Breast epithelium (tissue), 3 donors: ENCODE data around the gene IL24.

Experiments used
- POLR2AphosphoS5 ChIP-seq, 3 donors: sonication (generic); formaldehyde crosslinking; IDR thresholded peaks; one replicate each; pipeline ENCODE4 v1.6.1; 2017; ENCODE audit warnings: antibody characterized with exemption in 3 of 3
- TF ChIP-seq, protein P1 (sequence below), 3 donors: fragments of 450-650 bp; IDR thresholded peaks; one replicate each; pipeline ENCODE4 v1.5.1; 2016 to 2017; ENCODE audit warnings: antibody characterized with exemption in 3 of 3, mild to moderate bottlenecking in 3 of 3, moderate library complexity in 3 of 3

DNA sequence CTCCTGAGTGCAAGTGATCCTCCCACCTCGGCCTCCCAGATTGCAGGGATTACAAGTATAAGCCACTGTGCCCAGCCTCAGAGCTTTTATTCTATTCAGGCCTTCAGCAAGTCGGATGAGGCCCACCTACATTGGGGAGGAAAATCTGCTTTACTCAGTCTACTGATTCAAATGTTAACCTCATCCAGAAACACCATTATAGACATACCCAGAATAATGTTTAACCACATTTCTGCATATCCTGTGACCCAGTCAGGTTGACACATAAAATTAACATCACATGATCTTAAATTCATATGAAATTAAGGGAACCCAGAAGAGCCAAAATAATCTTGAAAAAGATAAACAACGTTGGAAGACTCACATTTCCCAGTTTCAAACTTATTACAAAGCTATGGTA lies 16.9 kb upstream of the IL24 start:
- TF ChIP-seq, protein P1, sequence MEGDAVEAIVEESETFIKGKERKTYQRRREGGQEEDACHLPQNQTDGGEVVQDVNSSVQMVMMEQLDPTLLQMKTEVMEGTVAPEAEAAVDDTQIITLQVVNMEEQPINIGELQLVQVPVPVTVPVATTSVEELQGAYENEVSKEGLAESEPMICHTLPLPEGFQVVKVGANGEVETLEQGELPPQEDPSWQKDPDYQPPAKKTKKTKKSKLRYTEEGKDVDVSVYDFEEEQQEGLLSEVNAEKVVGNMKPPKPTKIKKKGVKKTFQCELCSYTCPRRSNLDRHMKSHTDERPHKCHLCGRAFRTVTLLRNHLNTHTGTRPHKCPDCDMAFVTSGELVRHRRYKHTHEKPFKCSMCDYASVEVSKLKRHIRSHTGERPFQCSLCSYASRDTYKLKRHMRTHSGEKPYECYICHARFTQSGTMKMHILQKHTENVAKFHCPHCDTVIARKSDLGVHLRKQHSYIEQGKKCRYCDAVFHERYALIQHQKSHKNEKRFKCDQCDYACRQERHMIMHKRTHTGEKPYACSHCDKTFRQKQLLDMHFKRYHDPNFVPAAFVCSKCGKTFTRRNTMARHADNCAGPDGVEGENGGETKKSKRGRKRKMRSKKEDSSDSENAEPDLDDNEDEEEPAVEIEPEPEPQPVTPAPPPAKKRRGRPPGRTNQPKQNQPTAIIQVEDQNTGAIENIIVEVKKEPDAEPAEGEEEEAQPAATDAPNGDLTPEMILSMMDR (IDR thresholded peaks at IDR 0.05): no peak
- no peak for TF ChIP-seq POLR2AphosphoS5 (IDR thresholded peaks at IDR 0.05)
